ENCODE measurements around the gene NTSR2. TPM values are rescaled to one million over a fixed set of nuclear protein-coding genes. Genes with fewer than 3 reads are reported as not detected.

Gene NTSR2
- total and polyA plus RNA-seq, 2 of the 8 experiments (the other 6 are each of a cell fraction or from before 2014, with no cell fraction given) = 0.05 TPM; not detected in 1

DNA sequence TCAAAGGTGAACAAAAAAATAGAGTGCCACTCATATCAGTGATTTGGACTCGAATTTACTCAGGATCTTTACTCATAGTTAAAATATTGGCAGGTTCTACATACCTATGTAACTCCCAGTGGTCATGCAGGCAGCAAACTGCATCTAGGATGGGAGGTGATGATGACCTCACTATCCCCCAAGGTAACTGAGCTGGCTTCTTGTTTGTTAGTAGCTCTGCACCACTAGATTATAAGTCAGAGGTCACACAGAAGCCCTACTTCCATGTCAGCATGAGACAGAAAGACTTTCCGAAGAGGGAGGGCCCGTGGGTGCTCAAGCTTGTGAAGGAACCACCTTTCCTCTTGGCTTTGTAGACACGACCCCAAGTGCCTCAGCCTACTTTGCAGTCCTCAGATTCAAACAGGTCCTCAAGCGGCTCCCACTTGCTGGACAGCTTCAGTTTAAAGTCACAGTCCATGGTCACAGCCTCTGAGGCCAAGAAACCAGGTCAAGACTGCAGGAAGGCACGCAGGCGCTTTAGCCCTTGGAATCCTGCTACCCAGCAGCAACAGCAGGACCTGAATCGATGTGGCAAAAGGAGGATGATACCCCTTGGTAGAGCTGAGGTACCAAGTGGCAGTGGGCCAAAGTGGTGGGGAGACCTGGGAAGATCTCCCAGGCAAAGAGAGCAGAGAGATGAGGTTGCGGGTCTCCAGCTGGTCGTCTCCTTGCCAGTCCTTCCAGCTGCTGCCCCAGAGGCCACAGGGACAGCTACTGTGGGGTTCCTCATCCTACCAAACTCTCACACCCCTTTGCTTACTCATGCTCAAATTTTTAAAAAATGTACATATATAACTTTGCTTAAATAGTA is 4.3 kb downstream of the NTSR2 start (continued):
- TF ChIP-seq, protein P1, sequence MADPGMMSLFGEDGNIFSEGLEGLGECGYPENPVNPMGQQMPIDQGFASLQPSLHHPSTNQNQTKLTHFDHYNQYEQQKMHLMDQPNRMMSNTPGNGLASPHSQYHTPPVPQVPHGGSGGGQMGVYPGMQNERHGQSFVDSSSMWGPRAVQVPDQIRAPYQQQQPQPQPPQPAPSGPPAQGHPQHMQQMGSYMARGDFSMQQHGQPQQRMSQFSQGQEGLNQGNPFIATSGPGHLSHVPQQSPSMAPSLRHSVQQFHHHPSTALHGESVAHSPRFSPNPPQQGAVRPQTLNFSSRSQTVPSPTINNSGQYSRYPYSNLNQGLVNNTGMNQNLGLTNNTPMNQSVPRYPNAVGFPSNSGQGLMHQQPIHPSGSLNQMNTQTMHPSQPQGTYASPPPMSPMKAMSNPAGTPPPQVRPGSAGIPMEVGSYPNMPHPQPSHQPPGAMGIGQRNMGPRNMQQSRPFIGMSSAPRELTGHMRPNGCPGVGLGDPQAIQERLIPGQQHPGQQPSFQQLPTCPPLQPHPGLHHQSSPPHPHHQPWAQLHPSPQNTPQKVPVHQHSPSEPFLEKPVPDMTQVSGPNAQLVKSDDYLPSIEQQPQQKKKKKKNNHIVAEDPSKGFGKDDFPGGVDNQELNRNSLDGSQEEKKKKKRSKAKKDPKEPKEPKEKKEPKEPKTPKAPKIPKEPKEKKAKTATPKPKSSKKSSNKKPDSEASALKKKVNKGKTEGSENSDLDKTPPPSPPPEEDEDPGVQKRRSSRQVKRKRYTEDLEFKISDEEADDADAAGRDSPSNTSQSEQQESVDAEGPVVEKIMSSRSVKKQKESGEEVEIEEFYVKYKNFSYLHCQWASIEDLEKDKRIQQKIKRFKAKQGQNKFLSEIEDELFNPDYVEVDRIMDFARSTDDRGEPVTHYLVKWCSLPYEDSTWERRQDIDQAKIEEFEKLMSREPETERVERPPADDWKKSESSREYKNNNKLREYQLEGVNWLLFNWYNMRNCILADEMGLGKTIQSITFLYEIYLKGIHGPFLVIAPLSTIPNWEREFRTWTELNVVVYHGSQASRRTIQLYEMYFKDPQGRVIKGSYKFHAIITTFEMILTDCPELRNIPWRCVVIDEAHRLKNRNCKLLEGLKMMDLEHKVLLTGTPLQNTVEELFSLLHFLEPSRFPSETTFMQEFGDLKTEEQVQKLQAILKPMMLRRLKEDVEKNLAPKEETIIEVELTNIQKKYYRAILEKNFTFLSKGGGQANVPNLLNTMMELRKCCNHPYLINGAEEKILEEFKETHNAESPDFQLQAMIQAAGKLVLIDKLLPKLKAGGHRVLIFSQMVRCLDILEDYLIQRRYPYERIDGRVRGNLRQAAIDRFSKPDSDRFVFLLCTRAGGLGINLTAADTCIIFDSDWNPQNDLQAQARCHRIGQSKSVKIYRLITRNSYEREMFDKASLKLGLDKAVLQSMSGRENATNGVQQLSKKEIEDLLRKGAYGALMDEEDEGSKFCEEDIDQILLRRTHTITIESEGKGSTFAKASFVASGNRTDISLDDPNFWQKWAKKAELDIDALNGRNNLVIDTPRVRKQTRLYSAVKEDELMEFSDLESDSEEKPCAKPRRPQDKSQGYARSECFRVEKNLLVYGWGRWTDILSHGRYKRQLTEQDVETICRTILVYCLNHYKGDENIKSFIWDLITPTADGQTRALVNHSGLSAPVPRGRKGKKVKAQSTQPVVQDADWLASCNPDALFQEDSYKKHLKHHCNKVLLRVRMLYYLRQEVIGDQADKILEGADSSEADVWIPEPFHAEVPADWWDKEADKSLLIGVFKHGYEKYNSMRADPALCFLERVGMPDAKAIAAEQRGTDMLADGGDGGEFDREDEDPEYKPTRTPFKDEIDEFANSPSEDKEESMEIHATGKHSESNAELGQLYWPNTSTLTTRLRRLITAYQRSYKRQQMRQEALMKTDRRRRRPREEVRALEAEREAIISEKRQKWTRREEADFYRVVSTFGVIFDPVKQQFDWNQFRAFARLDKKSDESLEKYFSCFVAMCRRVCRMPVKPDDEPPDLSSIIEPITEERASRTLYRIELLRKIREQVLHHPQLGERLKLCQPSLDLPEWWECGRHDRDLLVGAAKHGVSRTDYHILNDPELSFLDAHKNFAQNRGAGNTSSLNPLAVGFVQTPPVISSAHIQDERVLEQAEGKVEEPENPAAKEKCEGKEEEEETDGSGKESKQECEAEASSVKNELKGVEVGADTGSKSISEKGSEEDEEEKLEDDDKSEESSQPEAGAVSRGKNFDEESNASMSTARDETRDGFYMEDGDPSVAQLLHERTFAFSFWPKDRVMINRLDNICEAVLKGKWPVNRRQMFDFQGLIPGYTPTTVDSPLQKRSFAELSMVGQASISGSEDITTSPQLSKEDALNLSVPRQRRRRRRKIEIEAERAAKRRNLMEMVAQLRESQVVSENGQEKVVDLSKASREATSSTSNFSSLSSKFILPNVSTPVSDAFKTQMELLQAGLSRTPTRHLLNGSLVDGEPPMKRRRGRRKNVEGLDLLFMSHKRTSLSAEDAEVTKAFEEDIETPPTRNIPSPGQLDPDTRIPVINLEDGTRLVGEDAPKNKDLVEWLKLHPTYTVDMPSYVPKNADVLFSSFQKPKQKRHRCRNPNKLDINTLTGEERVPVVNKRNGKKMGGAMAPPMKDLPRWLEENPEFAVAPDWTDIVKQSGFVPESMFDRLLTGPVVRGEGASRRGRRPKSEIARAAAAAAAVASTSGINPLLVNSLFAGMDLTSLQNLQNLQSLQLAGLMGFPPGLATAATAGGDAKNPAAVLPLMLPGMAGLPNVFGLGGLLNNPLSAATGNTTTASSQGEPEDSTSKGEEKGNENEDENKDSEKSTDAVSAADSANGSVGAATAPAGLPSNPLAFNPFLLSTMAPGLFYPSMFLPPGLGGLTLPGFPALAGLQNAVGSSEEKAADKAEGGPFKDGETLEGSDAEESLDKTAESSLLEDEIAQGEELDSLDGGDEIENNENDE (IDR thresholded peaks at IDR 0.05; ENCODE audit: insufficient replicate concordance, low read length) = no peak
- TF ChIP-seq SUZ12 (IDR thresholded peaks at IDR 0.05; ENCODE audit: low read length) (no peak), JUN (IDR thresholded peaks at IDR 0.05; ENCODE audit: low read depth, low read length) (no peak), SP2 (IDR thresholded peaks at IDR 0.05; ENCODE audit: low read length) (no peak), MAFK (IDR thresholded peaks at IDR 0.05; ENCODE audit: low read depth, low read length) (no peak), RXRA (IDR thresholded peaks at IDR 0.05; ENCODE audit: insufficient read depth, low read depth, low read length) (no peak), FOSL1 (IDR thresholded peaks at IDR 0.05; ENCODE audit: insufficient read depth, low read depth, low read length) (no peak), BCL11A (IDR thresholded peaks at IDR 0.05; ENCODE audit: low read depth in 2 of 2, low read length in 2 of 2) (no peak)
